Mesendoderm (in vitro differentiated cells): Measurements from ENCODE around the gene OR10R2. TPM values are rescaled to one million over a fixed set of nuclear protein-coding genes. Genes with fewer than 3 reads are reported as not detected.
A peak's percentile ranks its signal among the peaks of the same experiment; 100 is the strongest.
"Not testable (repeated sequence)": the region's sequence is repeated elsewhere in the genome, so short reads cannot be mapped to it uniquely, and the experiment has no call there.

Experiments used
- DNase-seq: peaks from one replicate; pipeline ENCODE4 v3.0.0; 2013
- H2AK5ac ChIP-seq: 2 replicates; pipeline ENCODE4 v1.6.1; 2013; ENCODE audit warnings: low read length, inconsistent platforms
- H2BK120ac ChIP-seq: 2 replicates; pipeline ENCODE4 v1.6.1; 2013; ENCODE audit warnings: low read depth, mild to moderate bottlenecking, low read length, moderate library complexity, mixed read lengths
- H2BK15ac ChIP-seq: replicated peaks from 2 replicates; pipeline ENCODE4 v1.6.1; 2013; ENCODE audit warnings: low read depth, mild to moderate bottlenecking, moderate library complexity
- H2BK5ac ChIP-seq: 2 replicates; pipeline ENCODE4 v1.6.1; 2013; ENCODE audit warnings: low read length, inconsistent platforms
- H3K18ac ChIP-seq: 2 replicates; pipeline ENCODE4 v1.6.1; 2013; ENCODE audit warnings: mild to moderate bottlenecking, low read length, mixed read lengths
- H3K23ac ChIP-seq: one replicate; pipeline ENCODE4 v1.6.1; 2013; ENCODE audit warnings: low read length
- H3K27ac ChIP-seq: 2 replicates; pipeline ENCODE4 v1.5.1; 2013; ENCODE audit warnings: low read depth, mild to moderate bottlenecking, inconsistent platforms, low read length, moderate library complexity
- H3K27me3 ChIP-seq: 2 replicates; pipeline ENCODE4 v1.6.1; 2013; ENCODE audit warnings: low read length, control low read depth, mild to moderate bottlenecking, inconsistent platforms; ENCODE audit not compliant: insufficient read depth, poor library complexity
- H3K36me3 ChIP-seq: 2 replicates; pipeline ENCODE4 v1.6.1; 2013; ENCODE audit warnings: low read length, inconsistent platforms; ENCODE audit not compliant: control insufficient read depth, insufficient read depth
- H3K4ac ChIP-seq: one replicate; pipeline ENCODE4 v1.6.1; 2013; ENCODE audit warnings: low read depth, mild to moderate bottlenecking, low read length, moderate library complexity
- H3K4me1 ChIP-seq: 2 replicates; pipeline ENCODE4 v1.6.1; 2013; ENCODE audit warnings: low read depth, low read length, inconsistent platforms; ENCODE audit not compliant: control insufficient read depth
- H3K4me2 ChIP-seq: 2 replicates; pipeline ENCODE4 v1.6.1; 2013; ENCODE audit warnings: low read length
- H3K4me3 ChIP-seq: 2 replicates; pipeline ENCODE4 v1.5.1; 2013; ENCODE audit warnings: mild to moderate bottlenecking, low read length
- H3K56ac ChIP-seq: one replicate; pipeline ENCODE4 v1.6.1; 2013; ENCODE audit warnings: low read length
- H3K79me1 ChIP-seq: 2 replicates; pipeline ENCODE4 v1.6.1; 2013; ENCODE audit warnings: low read length, inconsistent platforms
- H3K79me2 ChIP-seq: 2 replicates; pipeline ENCODE4 v1.6.1; 2013; ENCODE audit warnings: mild to moderate bottlenecking, low read length; ENCODE audit not compliant: control insufficient read depth, insufficient read depth
- H3K9ac ChIP-seq: 2 replicates; pipeline ENCODE4 v1.6.1; 2013; ENCODE audit warnings: low read length, inconsistent platforms
- H4K5ac ChIP-seq: one replicate; pipeline ENCODE4 v1.6.1; 2013; ENCODE audit warnings: low read length
- H4K8ac ChIP-seq: one replicate; pipeline ENCODE4 v1.6.1; 2013; ENCODE audit warnings: low read depth, mild to moderate bottlenecking, control low read depth, low read length, moderate library complexity
- WGBS: extraction: QIAGEN DNeasy Blood & Tissue Kit; methylation state at CpG from one replicate; pipeline ENCODE4 v1.1.7; 2013; ENCODE audit warnings: low lambda C conversion rate, missing lambda C conversion rate; ENCODE audit not compliant: insufficient coverage; ENCODE audit errors: extremely low coverage; 5-methylcytosine and 5-hydroxymethylcytosine counted together
- polyA plus RNA-seq, 2 experiments: library from polyadenylated mRNA; stranded (reverse); fragments of 200-250 nt; gene quantifications; one replicate each; pipeline ENCODE4 v1.2.3, GENCODE V29; 2013

The OR10R2 gene
- polyA plus RNA-seq (2013, experiment 1 of 2), result not detected
- not detected for polyA plus RNA-seq (2013, experiment 2 of 2)

GRCh38 chr1:158471920-158472319 is at the start of gene OR10R2:
OR10R2 (plus strand) TSS chr1:158472220; CDS start chr1:158472326, 106 bp downstream.
- Histone ChIP-seq H2BK15ac (no peak within 1 kb of the TSS), H4K5ac (no peak within 1 kb of the TSS), H3K56ac (no peak within 1 kb of the TSS), H3K18ac (no peak within 1 kb of the TSS), H3K9ac (no peak within 1 kb of the TSS), H3K27ac (no peak within 1 kb of the TSS), H3K23ac (no peak within 1 kb of the TSS), H3K4ac (no peak within 1 kb of the TSS), H3K36me3 (no peaks in the 10 kb centered on the region), H2AK5ac (no peak within 1 kb of the TSS), H3K4me3 (no peak within 1 kb of the TSS), H3K79me2 (no peaks in the 10 kb centered on the region), H3K4me2 (no peak within 1 kb of the TSS), H3K79me1 (no peaks in the 10 kb centered on the region), H2BK5ac (no peak within 1 kb of the TSS), H3K4me1 (no peaks in the 10 kb centered on the region), H4K8ac (no peak within 1 kb of the TSS), H3K27me3 (no peaks in the 10 kb centered on the region), H2BK120ac (no peak within 1 kb of the TSS)
- peak; percentile 3 for DNase-seq

- no peak overlapping the region for H2BK5ac ChIP-seq
- H3K4ac ChIP-seq, result no peak overlapping the region
- no peak overlapping the region for H2AK5ac ChIP-seq
- H2BK120ac ChIP-seq, result no peak overlapping the region
- no peak overlapping the region for H4K8ac ChIP-seq
- no peak overlapping the region for H2BK15ac ChIP-seq
- H3K4me1 ChIP-seq, result no peaks in the 10 kb centered on the region
- no peak overlapping the region for H4K5ac ChIP-seq
- no peak overlapping the region for H3K27ac ChIP-seq
- no peak overlapping the region for H3K23ac ChIP-seq
- no peak overlapping the region for H3K56ac ChIP-seq
- no peak overlapping the region for H3K4me3 ChIP-seq
- H3K79me2 ChIP-seq, result no peaks in the 10 kb centered on the region
- no peaks in the 10 kb centered on the region for H3K27me3 ChIP-seq
- H3K9ac ChIP-seq, result no peak overlapping the region
- no peak overlapping the region for H3K4me2 ChIP-seq
- H3K79me1 ChIP-seq, result no peaks in the 10 kb centered on the region
- no peaks in the 10 kb centered on the region for H3K36me3 ChIP-seq
- no peak for DNase-seq
- H3K18ac ChIP-seq, result no peak overlapping the region
Observed at GRCh38 chr1:158425027-158425426, 47.0 kb upstream of the OR10R2 start.

- Histone ChIP-seq H2BK15ac (no peak within 1 kb of the TSS), H2AK5ac (no peak within 1 kb of the TSS), H3K56ac (no peak within 1 kb of the TSS), H2BK120ac (no peak within 1 kb of the TSS), H2BK5ac (no peak within 1 kb of the TSS), H4K8ac (no peak within 1 kb of the TSS), H3K18ac (no peak within 1 kb of the TSS), H3K4me1 (no peaks in the 10 kb centered on the region), H3K4ac (no peak within 1 kb of the TSS), H4K5ac (no peak within 1 kb of the TSS), H3K4me2 (no peak within 1 kb of the TSS), H3K79me1 (no peaks in the 10 kb centered on the region), H3K79me2 (no peaks in the 10 kb centered on the region), H3K4me3 (no peak within 1 kb of the TSS), H3K27me3 (no peaks in the 10 kb centered on the region), H3K36me3 (no peaks in the 10 kb centered on the region), H3K9ac (no peak within 1 kb of the TSS), H3K23ac (no peak within 1 kb of the TSS), H3K27ac (no peak within 1 kb of the TSS)
- no peak for DNase-seq
- no CpG with 5 or more reads among the region's 1 CpG for WGBS
Observed at GRCh38 chr1:158426137-158426536, 45.9 kb upstream of the OR10R2 start, which contains the start of gene OR10K2. OR10K2 (minus strand) TSS chr1:158426237; CDS start chr1:158420866, 5,371 bp downstream.

DNA sequence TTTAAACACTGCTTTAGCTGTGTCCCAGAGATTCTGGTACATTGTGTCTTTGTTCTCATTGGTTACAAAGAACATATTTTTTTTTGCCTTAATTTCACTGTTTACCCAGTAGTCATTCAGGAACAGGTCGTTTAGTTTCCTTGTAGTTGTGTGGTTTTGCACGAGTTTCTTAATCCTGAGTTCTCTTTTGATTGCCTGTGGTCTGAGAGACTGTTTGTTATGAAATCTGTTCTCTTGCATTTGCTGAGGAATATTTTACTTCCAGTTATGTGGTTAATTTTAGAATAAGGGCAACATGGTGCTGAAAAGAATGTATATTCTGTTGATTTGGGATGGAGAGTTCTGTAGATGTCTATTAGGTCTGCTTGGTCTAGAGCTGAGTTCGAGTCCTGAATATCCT is 41.9 kb upstream of the OR10R2 start:
- not testable (repeated sequence) for H3K27ac ChIP-seq, H2BK120ac ChIP-seq, H3K9ac ChIP-seq, H2BK5ac ChIP-seq, H4K5ac ChIP-seq, H2BK15ac ChIP-seq, H3K18ac ChIP-seq, H3K4me2 ChIP-seq, H3K79me1 ChIP-seq, DNase-seq, H4K8ac ChIP-seq, H3K27me3 ChIP-seq, H3K4ac ChIP-seq, H3K23ac ChIP-seq, H3K56ac ChIP-seq, H3K4me1 ChIP-seq, H3K79me2 ChIP-seq, H3K4me3 ChIP-seq, H3K36me3 ChIP-seq, H2AK5ac ChIP-seq
- WGBS, result no CpG with 5 or more reads among the region's 3 CpGs

DNA sequence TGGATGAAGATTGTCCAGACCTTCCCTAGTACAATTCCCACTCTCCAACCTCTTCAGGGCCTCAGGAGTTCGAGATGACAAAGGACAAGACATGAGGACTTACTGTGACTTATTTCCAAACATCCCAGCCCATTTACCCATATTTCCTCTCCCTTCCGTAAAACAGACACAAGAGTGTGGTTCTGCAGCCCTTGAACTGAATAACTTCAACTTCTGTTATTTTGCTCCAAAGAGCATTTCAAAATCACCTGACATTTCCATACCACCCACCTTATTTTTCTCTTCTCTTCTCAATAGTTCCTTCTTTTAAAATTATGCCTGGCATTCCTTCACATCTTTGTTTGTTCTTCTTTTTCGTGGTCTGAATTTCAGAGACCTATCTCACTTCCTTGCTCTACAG is 37.3 kb upstream of the OR10R2 start:
- no CpG with 5 or more reads among the region's 3 CpGs for WGBS
- no peaks in the 10 kb centered on the region for H3K4me1 ChIP-seq

GRCh38 chr1:158445376-158445775 is 26.6 kb upstream of the OR10R2 start:
- H3K4ac ChIP-seq, result no peak overlapping the region
- no peak overlapping the region for H2AK5ac ChIP-seq
- H3K79me2 ChIP-seq, result no peaks in the 10 kb centered on the region
- H3K79me1 ChIP-seq, result no peaks in the 10 kb centered on the region
- H2BK120ac ChIP-seq, result no peak overlapping the region
- H2BK5ac ChIP-seq, result no peak overlapping the region
- no peak overlapping the region for H3K4me2 ChIP-seq
- no peaks in the 10 kb centered on the region for H3K27me3 ChIP-seq
- no peak overlapping the region for H3K56ac ChIP-seq
- H3K36me3 ChIP-seq, result no peaks in the 10 kb centered on the region
- H3K23ac ChIP-seq, result no peak overlapping the region
- no peak overlapping the region for H4K5ac ChIP-seq
- no peak for DNase-seq
- no peak overlapping the region for H2BK15ac ChIP-seq
- no peak overlapping the region for H3K18ac ChIP-seq
- WGBS, result no CpG with 5 or more reads among the region's 4 CpGs
- H3K4me3 ChIP-seq, result no peak overlapping the region
- no peak overlapping the region for H3K27ac ChIP-seq
- no peak overlapping the region for H3K9ac ChIP-seq
- H4K8ac ChIP-seq, result no peak overlapping the region
- H3K4me1 ChIP-seq, result no peaks in the 10 kb centered on the region

More for the DNA sequence above, 37.3 kb upstream of the OR10R2 start:
- no peaks in the 10 kb centered on the region for H3K27me3 ChIP-seq
- no peak overlapping the region for H4K8ac ChIP-seq
- H4K5ac ChIP-seq, result no peak overlapping the region
- H3K79me1 ChIP-seq, result no peaks in the 10 kb centered on the region
- no peak overlapping the region for H3K4me2 ChIP-seq
- H2BK15ac ChIP-seq, result no peak overlapping the region
- H2BK120ac ChIP-seq, result no peak overlapping the region
- no peaks in the 10 kb centered on the region for H3K79me2 ChIP-seq
- no peak overlapping the region for H3K56ac ChIP-seq
- H3K18ac ChIP-seq, result no peak overlapping the region
- no peak for DNase-seq
- no peak overlapping the region for H2BK5ac ChIP-seq
- H2AK5ac ChIP-seq, result no peak overlapping the region
- no peak overlapping the region for H3K9ac ChIP-seq
- H3K27ac ChIP-seq, result no peak overlapping the region
- H3K4ac ChIP-seq, result no peak overlapping the region
- no peak overlapping the region for H3K4me3 ChIP-seq
- no peaks in the 10 kb centered on the region for H3K36me3 ChIP-seq
- no peak overlapping the region for H3K23ac ChIP-seq
